Activated T-cell treated with anti-CD3 and anti-CD28 coated beads, Interleukin-2, amount 50 U/mL, for 4 hours (primary cell): ENCODE measurements around the gene TPX2. TPM values are rescaled to one million over a fixed set of nuclear protein-coding genes. Genes with fewer than 3 reads are reported as not detected.
A peak's percentile ranks its signal among the peaks of the same experiment; 100 is the strongest.
"Not testable (repeated sequence)": the region's sequence is repeated elsewhere in the genome, so short reads cannot be mapped to it uniquely, and the experiment has no call there.

ENCODE experiments used
- ATAC-seq, 2 donors: fragments of 200-7000 bp; cut with Tn5 transposase; one replicate each; pipeline ENCODE4 v1.10.0; 2021
- DNase-seq: peaks from one replicate; pipeline ENCODE4 v3.0.0-alpha.2; 2020
- H3K27me3 Mint-ChIP-seq: one replicate; pipeline ENCODE4 v1.8.0; 2021; ENCODE audit warnings: low read depth, mixed read lengths
- H3K36me3 Mint-ChIP-seq: one replicate; pipeline ENCODE4 v1.8.0; 2022; ENCODE audit warnings: mixed read lengths; ENCODE audit not compliant: insufficient read depth
- H3K4me1 Mint-ChIP-seq: one replicate; pipeline ENCODE4 v1.8.0; 2021; ENCODE audit warnings: low read depth, mixed read lengths
- H3K4me3 Mint-ChIP-seq: one replicate; pipeline ENCODE4 v1.8.0; 2021; ENCODE audit warnings: mild to moderate bottlenecking, moderate library complexity, mixed read lengths
- H3K9me3 Mint-ChIP-seq: one replicate; pipeline ENCODE4 v1.8.0; 2021; ENCODE audit warnings: mixed read lengths
- total RNA-seq, 3 donors: library from RNA; stranded (reverse); gene quantifications; one replicate each; pipeline ENCODE4 v1.2.1, GENCODE V29; 2021

The TPX2 gene
- total RNA-seq, 3 donors from 2014 or later: 8.0 to 9.9 (median 9.3) TPM

DNA sequence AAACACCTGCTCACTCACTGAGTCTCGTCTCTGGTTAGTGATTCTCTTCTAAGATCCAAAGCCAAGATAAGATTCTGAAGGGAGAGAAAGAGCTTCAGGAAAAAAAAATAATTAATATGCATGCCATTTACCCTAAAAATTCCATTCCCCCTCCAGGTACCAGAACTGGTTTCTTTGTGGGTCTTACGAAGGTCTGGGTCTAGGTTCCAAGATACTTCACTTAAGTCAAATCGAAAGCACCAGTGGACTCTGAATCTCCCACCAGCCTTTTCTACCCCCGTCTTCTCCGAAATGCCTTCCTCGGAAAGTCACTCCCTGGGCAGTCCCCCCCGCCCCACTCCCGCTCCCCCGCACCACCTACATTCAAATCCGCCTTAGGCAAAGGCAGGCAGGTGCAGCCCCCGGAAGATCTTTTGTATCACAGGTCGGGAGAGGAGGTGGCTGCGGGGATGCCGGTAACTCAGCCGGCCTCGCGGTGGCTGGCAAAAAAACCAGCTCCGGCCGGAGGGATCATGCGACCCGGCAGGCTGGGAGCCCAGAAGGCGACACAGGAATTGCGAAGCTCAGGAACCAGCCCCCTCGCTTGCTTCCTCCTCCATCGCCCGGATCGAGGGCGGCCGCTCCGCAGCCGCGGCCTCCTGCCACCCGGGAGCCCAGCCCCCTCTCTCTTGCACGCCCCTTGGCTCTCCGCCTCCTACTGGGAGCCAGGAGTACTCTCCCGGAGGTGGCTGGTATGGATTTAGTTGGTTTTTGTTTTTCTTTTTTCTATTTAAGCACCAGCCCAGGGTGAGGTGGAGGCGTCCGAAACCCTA, 16.6 kb upstream of the TPX2 start, which contains the start of gene BCL2L1:
BCL2L1 (minus strand) TSS at position 612 of the 812 bp plus-strand sequence. CDS start 650 bp downstream, outside the sequence.
- Mint-ChIP-seq H3K9me3 (no peaks in the 10 kb centered on the region), H3K4me3 (peak within 1 kb of the TSS; percentile 95), H3K27me3 (no peaks in the 10 kb centered on the region), H3K36me3 (peaks cover 45% of the 10 kb centered on the region), H3K4me1 (peaks cover 20% of the 10 kb centered on the region)
- ATAC-seq (peak; percentile 33 to 42), DNase-seq (peak; percentile 81)

DNA sequence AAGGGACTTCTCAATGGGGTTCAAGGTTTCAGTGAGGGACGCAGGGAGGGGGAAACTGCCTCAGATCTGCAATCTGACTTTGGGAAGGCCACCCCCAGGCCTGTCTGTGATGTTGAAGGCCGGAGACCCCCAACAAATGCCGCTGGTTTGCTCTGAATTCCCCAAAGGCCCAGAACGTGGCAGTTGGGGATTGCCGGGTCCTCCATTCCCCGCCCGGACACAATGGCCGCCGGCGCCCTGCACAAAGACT, 16.1 kb upstream of the TPX2 start:
- DNase-seq: no peak
- Mint-ChIP-seq H3K36me3 (peaks cover 40% of the 10 kb centered on the region), H3K27me3 (no peaks in the 10 kb centered on the region), H3K9me3 (no peaks in the 10 kb centered on the region), H3K4me1 (peaks cover 15% of the 10 kb centered on the region), H3K4me3 (peak overlapping the region; percentile 95)
- ATAC-seq: no peak

DNA sequence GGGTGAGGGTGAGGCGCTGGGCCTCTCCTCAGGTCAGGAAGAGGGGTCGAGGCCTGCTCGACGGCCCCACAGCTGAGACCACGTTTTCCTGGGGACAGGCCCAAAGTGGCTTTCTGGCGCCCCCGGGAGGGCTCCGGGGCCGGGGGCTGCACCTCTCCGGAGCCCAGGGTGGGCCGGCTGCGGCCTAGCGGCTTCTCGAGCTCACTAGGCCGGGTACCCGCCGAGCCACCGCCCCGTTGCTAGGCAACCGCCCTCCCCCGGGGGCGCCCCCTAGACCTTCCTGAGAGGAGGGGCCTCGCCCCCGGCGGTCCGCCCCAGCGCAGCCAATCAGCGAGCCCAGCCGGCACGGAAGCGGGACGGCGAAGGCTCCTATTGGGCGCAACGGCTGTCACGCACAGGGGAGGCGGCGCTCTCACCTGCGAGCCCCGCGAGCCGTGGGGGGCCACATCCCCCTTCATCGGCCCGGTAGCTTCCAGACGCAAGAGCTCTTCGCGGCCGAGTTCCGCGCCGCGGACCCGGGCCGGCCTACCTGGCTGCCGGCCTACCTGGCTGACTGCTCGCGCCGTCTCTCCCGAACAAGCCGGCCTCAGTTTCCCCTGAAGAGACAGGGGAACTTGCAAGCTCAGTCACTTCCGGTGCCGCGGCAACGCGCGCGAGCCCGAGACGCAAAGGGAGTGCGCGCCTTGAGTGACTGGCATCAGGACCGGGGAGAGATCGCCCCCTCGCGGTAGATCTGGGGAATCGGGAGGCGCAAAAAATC, 15.6 kb upstream of the TPX2 start:
- ATAC-seq (peak; percentile 90), DNase-seq (peak; percentile 98)
- peak overlapping the region; percentile 95 for H3K4me3 Mint-ChIP-seq
- peaks cover 39% of the 10 kb centered on the region for H3K36me3 Mint-ChIP-seq
- H3K9me3 Mint-ChIP-seq: no peaks in the 10 kb centered on the region
- H3K27me3 Mint-ChIP-seq: no peaks in the 10 kb centered on the region
- peaks cover 14% of the 10 kb centered on the region for H3K4me1 Mint-ChIP-seq

DNA sequence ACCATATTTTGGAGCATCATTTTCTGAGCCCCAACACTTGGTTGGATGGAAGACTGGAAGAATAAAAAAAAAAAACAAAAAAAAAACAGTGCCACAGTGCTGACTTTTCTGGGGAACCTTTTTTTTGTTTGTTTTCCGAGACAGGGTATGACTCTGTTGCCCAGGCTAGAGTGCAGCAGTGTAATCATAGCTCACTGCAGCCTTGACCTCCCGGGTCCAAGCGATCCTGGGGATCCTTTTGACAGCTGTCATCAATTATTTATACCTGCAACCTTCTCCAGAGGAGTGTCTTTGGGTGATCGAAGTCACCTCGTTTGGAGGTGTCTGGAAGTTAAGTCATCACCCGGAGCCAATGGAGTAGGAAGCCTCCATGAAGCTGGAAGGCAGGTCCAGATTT, 7.8 kb upstream of the TPX2 start:
- Mint-ChIP-seq H3K36me3 (no peaks in the 10 kb centered on the region), H3K27me3 (no peaks in the 10 kb centered on the region), H3K4me3 (no peak overlapping the region), H3K4me1 (no peaks in the 10 kb centered on the region), H3K9me3 (no peaks in the 10 kb centered on the region)
- ATAC-seq (no peak), DNase-seq (no peak)

DNA sequence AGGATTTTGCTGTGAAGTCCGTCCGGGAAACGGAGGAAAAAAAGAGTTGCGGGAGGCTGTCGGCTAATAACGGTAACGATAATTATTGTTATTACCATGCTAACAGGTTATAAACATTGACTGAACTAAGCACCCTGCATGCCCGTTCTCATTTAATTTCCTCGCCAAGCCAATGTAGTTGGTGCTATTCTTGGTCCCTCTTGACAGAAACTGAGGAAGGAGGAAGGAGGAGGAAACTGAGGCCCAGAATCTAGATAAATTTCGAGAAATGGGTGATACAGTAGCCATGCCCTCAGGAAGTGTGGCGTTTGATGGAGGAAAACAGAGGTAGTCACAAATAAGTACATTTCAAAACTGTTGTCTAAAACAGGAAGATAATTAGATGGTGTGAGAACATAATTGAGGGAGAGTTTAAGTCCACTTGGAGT, 474 bp downstream of the TPX2 start:
- no peaks in the 10 kb centered on the region for H3K36me3 Mint-ChIP-seq
- no peaks in the 10 kb centered on the region for H3K9me3 Mint-ChIP-seq
- DNase-seq: no peak
- H3K4me3 Mint-ChIP-seq: no peak overlapping the region
- peaks cover 1% of the 10 kb centered on the region for H3K4me1 Mint-ChIP-seq
- H3K27me3 Mint-ChIP-seq: no peaks in the 10 kb centered on the region
- ATAC-seq: peak in 1 of 2 donors; percentile 3

DNA sequence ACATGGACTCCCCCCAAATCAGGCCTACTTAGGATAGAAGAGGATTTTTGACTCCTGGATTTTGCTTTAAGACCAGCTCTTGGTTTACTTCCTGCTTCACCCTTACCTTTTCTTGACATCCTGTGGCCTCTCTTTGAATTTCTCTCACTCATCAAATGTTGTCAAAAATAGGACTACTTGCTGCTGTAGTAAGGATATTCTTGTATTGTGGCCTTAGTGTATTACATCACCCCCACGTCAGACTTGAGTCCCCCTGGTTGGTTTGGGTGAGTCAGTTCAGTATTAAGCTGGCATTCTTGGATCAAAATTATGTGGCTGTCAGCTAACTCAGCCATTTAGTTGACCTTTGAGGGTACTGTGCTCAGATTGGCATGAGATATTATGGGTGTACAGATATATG, 1.1 kb downstream of the TPX2 start:
- Mint-ChIP-seq H3K27me3 (no peaks in the 10 kb centered on the region), H3K4me3 (no peak overlapping the region), H3K4me1 (peaks cover 1% of the 10 kb centered on the region), H3K36me3 (no peaks in the 10 kb centered on the region), H3K9me3 (no peaks in the 10 kb centered on the region)
- ATAC-seq: no peak
- no peak for DNase-seq

DNA sequence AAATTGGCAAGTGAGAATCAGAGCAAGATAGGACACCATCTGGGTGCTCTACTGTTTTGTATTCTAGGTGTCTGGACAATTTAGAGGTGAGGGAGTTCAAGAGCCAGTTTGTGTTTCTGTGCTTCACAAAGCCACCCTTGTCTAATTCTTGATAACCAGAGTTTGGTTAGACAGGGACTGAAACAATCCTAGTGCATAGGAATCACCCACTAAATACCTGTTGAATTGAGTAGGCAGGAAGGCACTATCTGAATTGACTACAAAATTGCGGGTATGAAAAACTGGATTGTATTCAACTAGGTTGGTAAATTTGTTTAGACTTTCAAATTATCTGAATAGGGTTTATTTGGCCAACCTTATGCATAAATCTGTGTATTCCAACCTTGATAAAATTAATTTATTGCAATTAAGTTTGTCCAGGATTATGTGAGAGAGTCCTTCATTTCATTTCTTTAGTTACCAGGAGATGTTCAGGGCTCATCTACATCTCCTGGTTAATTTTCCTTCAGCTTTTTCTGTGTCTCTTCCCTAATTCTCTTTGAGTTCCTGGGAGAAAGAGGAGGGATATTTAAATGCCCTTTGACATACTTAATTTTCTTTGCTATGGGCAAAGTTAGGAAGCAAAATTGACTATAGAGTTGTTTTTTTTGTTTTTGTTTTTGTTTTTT, 1.7 kb downstream of the TPX2 start:
- no peaks in the 10 kb centered on the region for H3K9me3 Mint-ChIP-seq

DNA sequence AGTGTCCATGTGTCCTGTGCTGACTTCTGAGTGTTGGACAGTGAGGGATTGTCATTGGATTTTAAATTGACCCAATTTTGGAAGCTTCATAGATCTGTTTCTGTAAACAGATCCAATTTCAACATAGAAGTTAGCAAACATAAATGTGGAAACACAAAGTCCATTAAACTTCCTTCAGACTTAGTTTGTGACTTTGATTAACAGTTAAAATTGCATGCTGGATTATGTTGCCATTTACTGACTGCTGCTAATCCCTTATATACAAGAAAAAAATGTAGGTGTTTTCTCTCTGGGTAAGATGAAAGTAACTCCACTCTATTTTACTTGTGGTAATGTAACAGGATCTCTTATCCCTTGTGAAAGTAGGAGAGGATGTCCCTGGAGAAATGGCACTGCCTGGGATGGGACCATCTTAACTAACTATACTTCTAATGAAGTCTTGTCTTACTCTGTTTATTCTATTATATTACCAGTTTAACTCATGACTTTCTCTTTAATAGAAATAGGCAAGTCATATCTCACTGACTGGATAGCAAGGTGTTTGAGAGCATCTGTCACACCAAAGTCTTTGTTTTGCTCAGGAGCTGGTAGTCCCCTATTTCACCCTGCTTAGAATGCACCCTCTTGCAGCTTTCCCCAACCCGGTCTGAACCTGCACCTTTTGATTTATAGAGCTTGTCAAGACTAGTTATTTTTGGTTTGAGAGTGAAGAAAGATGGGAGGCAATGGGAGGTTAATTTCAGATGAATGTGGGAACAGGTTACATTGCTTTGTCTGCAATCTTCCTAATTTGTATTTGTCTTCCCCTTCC, 7.2 kb downstream of the TPX2 start:
- H3K27me3 Mint-ChIP-seq: no peaks in the 10 kb centered on the region
- ATAC-seq: no peak
- no peak overlapping the region for H3K4me3 Mint-ChIP-seq
- DNase-seq: no peak
- peaks cover 7% of the 10 kb centered on the region for H3K4me1 Mint-ChIP-seq
- H3K9me3 Mint-ChIP-seq: no peaks in the 10 kb centered on the region
- no peaks in the 10 kb centered on the region for H3K36me3 Mint-ChIP-seq

More for the DNA sequence above, 1.7 kb downstream of the TPX2 start:
- no peak for ATAC-seq
- Mint-ChIP-seq H3K4me3 (no peak overlapping the region), H3K36me3 (no peaks in the 10 kb centered on the region), H3K27me3 (no peaks in the 10 kb centered on the region), H3K4me1 (peaks cover 4% of the 10 kb centered on the region)
- no peak for DNase-seq

DNA sequence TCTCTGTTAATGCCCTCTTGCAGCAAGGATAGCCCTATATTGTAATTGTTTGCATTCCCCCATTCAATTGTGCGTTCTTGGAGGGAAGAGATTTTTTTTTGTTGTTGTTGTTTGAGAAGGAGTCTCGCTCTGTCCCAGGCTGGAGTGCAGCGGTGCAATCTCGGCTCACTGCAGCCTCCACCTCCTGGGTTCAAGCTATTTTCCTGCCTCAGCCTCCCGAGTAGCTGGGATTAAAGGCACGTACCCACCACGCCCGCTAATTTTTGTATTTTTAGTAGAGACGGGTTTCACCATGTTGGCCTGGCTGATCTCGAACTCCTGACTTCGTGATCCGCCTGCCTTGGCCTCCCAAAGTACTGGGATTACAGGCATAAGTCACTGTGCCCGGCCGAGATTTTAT, 7.9 kb downstream of the TPX2 start:
- H3K9me3 Mint-ChIP-seq, H3K27me3 Mint-ChIP-seq, H3K4me1 Mint-ChIP-seq, H3K36me3 Mint-ChIP-seq, DNase-seq, ATAC-seq, H3K4me3 Mint-ChIP-seq: not testable (repeated sequence)

DNA sequence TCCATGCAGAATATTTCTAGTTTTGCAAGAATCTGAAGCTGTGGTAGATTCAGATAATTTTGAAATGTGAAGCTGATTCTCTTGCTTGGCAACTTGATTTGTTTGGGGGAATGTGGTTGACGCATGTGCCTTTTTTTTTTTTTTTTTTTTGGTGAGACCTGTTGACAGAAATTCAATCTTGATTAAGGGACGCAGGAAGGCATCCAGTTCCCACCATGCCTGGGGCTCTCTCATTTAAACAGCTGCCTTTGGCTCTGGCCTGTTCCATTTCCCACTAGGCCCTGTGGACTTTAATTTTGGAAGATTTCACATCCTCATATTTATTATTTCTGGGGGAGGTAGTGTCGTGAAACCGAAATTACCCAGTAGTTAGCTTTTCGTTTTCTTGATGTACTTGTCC, 8.6 kb downstream of the TPX2 start:
- H3K9me3 Mint-ChIP-seq: no peaks in the 10 kb centered on the region
- ATAC-seq (no peak), DNase-seq (no peak)
- no peak overlapping the region for H3K4me3 Mint-ChIP-seq
- no peaks in the 10 kb centered on the region for H3K27me3 Mint-ChIP-seq
- no peaks in the 10 kb centered on the region for H3K36me3 Mint-ChIP-seq
- H3K4me1 Mint-ChIP-seq: peaks cover 7% of the 10 kb centered on the region

DNA sequence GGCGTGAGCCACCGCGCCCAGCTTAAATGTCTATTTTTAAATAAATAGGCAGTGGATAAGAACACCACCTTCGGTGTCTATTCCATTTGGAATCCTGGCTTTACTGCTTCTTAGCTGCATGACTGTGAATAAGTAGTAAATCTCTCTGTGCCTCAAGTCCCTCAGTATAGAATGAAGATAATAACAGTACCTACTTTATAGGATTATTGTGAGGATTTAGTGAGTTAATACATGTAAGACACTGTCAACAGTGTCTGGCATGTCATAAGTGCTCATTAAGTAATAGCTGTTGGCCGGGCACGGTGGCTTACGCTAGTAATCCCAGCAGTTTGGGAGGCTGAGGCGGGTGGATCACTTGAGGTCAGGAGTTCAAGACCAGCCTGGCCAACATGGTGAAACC, 10.1 kb downstream of the TPX2 start:
- no peak for ATAC-seq
- Mint-ChIP-seq H3K4me1 (peaks cover 7% of the 10 kb centered on the region), H3K36me3 (no peaks in the 10 kb centered on the region), H3K4me3 (no peak overlapping the region), H3K27me3 (no peaks in the 10 kb centered on the region), H3K9me3 (no peaks in the 10 kb centered on the region)
- no peak for DNase-seq

DNA sequence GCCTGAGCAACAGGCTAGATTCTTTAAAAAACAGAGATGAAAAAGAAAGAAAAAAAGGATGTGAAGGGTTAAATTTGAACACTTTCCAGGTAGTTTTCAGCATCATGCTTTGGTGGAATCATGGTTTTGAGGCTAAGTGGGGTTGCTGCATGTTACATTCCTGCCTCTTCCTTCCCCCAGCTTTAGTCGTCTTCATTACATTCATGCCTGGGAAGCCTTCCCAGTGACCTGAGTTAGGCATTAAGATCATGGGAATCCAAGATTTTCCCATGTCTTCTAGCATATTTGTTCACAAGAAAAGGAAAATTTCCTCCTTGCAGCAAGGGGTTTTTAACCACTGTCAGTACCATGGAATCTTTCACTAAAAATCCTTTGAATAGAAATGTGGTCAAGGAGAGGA, 12.0 kb downstream of the TPX2 start:
- no peak for DNase-seq
- no peak overlapping the region for H3K4me3 Mint-ChIP-seq
- ATAC-seq: no peak
- no peaks in the 10 kb centered on the region for H3K9me3 Mint-ChIP-seq
- peaks cover 4% of the 10 kb centered on the region for H3K4me1 Mint-ChIP-seq
- H3K27me3 Mint-ChIP-seq: no peaks in the 10 kb centered on the region
- no peaks in the 10 kb centered on the region for H3K36me3 Mint-ChIP-seq

DNA sequence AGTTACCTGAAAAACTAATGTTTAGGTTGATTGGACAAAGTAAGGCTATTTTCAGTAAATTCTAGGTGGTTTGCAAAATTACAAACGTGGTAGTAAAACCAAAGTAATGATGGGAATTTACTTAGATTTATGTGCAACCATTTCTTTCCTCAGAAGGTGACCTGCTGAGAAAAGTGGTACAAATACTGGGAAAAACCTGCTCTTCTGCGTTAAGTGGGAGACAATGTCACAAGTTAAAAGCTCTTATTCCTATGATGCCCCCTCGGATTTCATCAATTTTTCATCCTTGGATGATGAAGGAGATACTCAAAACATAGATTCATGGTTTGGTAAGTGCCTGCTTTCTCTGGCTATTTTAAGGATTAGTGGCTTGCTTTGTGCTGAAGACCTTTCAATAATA, 18.2 kb downstream of the TPX2 start:
- Mint-ChIP-seq H3K9me3 (no peaks in the 10 kb centered on the region), H3K4me3 (no peak overlapping the region), H3K36me3 (no peaks in the 10 kb centered on the region), H3K27me3 (no peaks in the 10 kb centered on the region), H3K4me1 (no peaks in the 10 kb centered on the region)
- DNase-seq (no peak), ATAC-seq (no peak)

DNA sequence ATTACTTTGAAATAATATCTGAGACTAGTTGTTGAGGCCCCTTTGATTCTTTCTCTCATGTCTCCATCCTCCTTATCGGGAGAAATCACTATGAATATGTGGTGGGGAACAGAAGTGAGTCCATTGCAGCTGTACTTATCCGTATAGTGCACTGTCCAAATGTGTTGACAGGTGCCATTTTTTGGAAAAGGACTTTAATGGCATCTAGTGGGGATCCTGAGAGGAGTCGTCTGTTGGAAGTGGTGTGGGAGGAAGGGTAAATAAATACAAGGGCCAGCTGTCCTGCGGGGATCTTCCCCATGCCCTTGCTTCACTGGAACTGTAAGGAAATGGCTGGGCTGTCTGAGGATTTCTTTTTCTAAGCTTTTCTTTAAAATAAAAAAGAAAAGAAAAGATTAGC, 19.4 kb downstream of the TPX2 start:
- Mint-ChIP-seq H3K36me3 (no peaks in the 10 kb centered on the region), H3K4me1 (peaks cover 2% of the 10 kb centered on the region), H3K4me3 (no peak overlapping the region), H3K27me3 (no peaks in the 10 kb centered on the region), H3K9me3 (no peaks in the 10 kb centered on the region)
- ATAC-seq (no peak), DNase-seq (no peak)
